ENCODE measurements around the gene TIAL1.
"Not testable (repeated sequence)": the region's sequence is repeated elsewhere in the genome, so short reads cannot be mapped to it uniquely, and the experiment has no call there.

The TIAL1 gene

GRCh38 chr10:119625570-119626280 lies 29.0 kb upstream of the TIAL1 start:
- no peak for DNase-seq (ENCODE audit: extremely low read depth, low read depth)
- no peak overlapping the region for H3K4me3 ChIP-seq (replicated peaks; ENCODE audit: low read depth, low read length)
- TF ChIP-seq CTCF (IDR thresholded peaks at IDR 0.05; ENCODE audit: low read depth, low read length, missing control alignments) = no peak

DNA sequence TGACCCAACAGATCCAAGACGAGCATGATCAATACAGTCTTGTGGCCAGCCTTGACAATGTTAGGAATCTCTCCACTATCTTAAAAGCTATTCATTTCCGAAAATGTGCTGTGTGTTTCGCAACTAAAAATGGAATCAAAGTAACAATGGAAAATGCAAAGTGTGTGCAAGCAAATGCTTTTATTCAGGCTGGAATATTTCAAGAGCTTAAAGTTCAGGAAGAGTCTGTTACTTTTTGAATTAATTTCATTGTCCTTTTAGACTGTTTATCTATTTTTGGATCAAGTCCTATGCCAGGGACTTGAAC lies 24.3 kb upstream of the TIAL1 start:
- H3K4me3 ChIP-seq (replicated peaks; ENCODE audit: low read depth, low read length) = no peak overlapping the region
- DNase-seq (ENCODE audit: extremely low read depth, low read depth) = no peak

GRCh38 chr10:119620241-119621077 lies 23.7 kb upstream of the TIAL1 start:
- no peak for TF ChIP-seq CTCF (IDR thresholded peaks at IDR 0.05; ENCODE audit: low read depth, low read length, missing control alignments)
- H3K4me3 ChIP-seq (replicated peaks; ENCODE audit: low read depth, low read length) = no peak overlapping the region
- DNase-seq (ENCODE audit: extremely low read depth, low read depth) = no peak

More for the DNA sequence above, 24.3 kb upstream of the TIAL1 start:
- TF ChIP-seq CTCF (IDR thresholded peaks at IDR 0.05; ENCODE audit: low read depth, low read length, missing control alignments) = no peak

DNA sequence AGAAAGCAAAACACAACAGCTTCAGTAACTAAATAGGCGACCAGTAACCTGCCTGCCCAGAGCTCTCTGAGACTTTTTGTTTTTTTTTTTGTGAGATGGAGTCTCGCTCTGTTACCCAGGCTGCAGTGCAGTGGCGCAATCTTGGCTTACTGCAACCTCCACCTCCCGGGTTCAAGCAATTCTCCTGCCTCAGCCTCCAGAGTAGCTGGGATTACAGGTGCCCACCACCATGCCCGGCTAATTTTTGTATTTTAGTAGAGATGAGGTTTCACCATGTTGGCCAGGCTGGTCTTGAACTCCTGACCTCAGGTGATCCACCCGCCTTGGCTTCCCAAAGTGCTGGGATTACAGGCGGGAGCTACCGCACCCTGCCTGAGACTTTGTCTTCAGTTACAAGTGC lies 23.0 kb upstream of the TIAL1 start:
- DNase-seq (ENCODE audit: extremely low read depth, low read depth); H3K4me3 ChIP-seq (replicated peaks; ENCODE audit: low read depth, low read length): not testable (repeated sequence)

DNA sequence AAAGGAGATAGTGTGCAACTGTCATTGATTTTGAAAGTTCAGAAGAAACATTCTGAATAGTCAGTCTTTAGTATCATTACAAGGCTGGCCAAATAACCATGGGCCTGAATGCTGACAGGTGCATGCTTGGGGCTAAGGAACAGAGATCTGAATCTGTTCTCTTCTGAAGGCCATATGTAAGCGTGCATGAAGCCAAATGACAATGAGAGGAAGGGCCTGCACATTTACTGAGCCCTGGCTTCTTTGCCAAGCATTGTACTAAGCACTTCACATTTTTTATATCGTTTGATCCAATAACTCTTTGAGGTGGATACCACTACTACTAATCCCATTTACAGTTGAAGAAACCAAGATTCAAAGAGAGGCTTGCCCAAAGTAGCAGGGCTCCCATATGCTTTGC lies 22.5 kb upstream of the TIAL1 start:
- no peak for DNase-seq (ENCODE audit: extremely low read depth, low read depth)
- H3K4me3 ChIP-seq (replicated peaks; ENCODE audit: low read depth, low read length) = no peak overlapping the region
- no peak for TF ChIP-seq CTCF (IDR thresholded peaks at IDR 0.05; ENCODE audit: low read depth, low read length, missing control alignments)

- peak; percentile 25 for DNase-seq (ENCODE audit: extremely low read depth, low read depth)
- peak; percentile 60 for TF ChIP-seq CTCF (IDR thresholded peaks at IDR 0.05; ENCODE audit: low read depth, low read length, missing control alignments)
- no peak overlapping the region for H3K4me3 ChIP-seq (replicated peaks; ENCODE audit: low read depth, low read length)
Measured at GRCh38 chr10:119616882-119617570, 20.3 kb upstream of the TIAL1 start.

DNA sequence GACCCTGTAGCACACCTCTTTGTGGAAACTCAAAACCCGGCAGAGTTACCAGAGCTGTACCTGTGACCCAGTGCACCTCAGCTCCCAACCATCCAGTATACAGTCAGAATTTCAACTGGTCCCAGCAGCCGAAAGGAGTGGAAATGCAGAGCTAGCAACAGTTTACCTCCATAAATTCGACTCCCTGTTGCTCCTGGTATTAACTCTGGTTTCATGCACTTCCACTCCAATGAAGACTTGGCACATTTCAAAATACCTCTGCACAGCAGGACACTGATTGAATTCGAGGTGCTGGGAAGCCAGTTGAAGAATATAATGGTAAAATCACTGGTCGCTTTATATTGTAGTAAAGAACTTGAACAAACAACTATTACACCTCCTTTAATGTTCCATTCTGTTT lies 17.9 kb upstream of the TIAL1 start:
- DNase-seq (ENCODE audit: extremely low read depth, low read depth) = no peak
- H3K4me3 ChIP-seq (replicated peaks; ENCODE audit: low read depth, low read length) = no peak overlapping the region
- TF ChIP-seq CTCF (IDR thresholded peaks at IDR 0.05; ENCODE audit: low read depth, low read length, missing control alignments) = no peak
